H1 (cell line): Measurements from ENCODE around the gene ZBTB47. TPM values are rescaled to one million over a fixed set of nuclear protein-coding genes. Genes with fewer than 3 reads are reported as not detected.

Experiments used
- CTCF ChIA-PET: fragments of 300-600 bp; sonication (Branson Sonifier 250); formaldehyde crosslinking; loops from one replicate; lab custom pipeline; 2021; ENCODE audit not compliant: partially characterized antibody; lab: Charles Lee
- POLR2A ChIA-PET: fragments of 300-600 bp; sonication (Branson Sonifier 250); formaldehyde crosslinking; loops from one replicate; lab custom pipeline; 2021; ENCODE audit warnings: inconsistent platforms; ENCODE audit not compliant: partially characterized antibody; lab: Charles Lee
- DNase-seq, 2 experiments: peaks; one replicate each; pipeline versions ENCODE4 v3.0.0 to v3.0.0-alpha.2; 2010 to 2022; ENCODE audit warnings: low spot score in 2 of 2, low read depth in 1 of 2, mixed read lengths in 1 of 2
- FAIRE-seq: peaks from 2 replicates; lab custom pipeline; 2011; peaks lifted over from hg19 to GRCh38; lab: Jason Lieb, UNC
- H2AFZ ChIP-seq: 2 replicates; pipeline ENCODE4 v1.8.1; 2012; ENCODE audit warnings: low read length, inconsistent platforms
- H2AK5ac ChIP-seq: 2 replicates; pipeline ENCODE4 v1.6.1; 2013; ENCODE audit warnings: low read depth, low read length
- H2BK120ac ChIP-seq: replicated peaks from 2 replicates; pipeline ENCODE3; 2013; ENCODE audit warnings: low read depth, low read length, inconsistent platforms
- H2BK12ac ChIP-seq: 2 replicates; pipeline ENCODE4 v1.6.1; 2013; ENCODE audit warnings: low read depth, low read length
- H2BK15ac ChIP-seq: 2 replicates; pipeline ENCODE4 v1.6.1; 2013; ENCODE audit warnings: low read length
- H2BK20ac ChIP-seq: 2 replicates; pipeline ENCODE4 v1.6.1; 2013; ENCODE audit warnings: low read length
- H2BK5ac ChIP-seq: 2 replicates; pipeline ENCODE4 v1.6.1; 2013; ENCODE audit warnings: low read depth, low read length
- H3K14ac ChIP-seq: 2 replicates; pipeline ENCODE4 v1.6.1; 2013; ENCODE audit warnings: inconsistent platforms; ENCODE audit not compliant: insufficient read length
- H3K18ac ChIP-seq: 2 replicates; pipeline ENCODE4 v1.6.1; 2013; ENCODE audit warnings: low read length; ENCODE audit errors: extremely low read depth
- H3K23ac ChIP-seq: 2 replicates; pipeline ENCODE4 v1.6.1; 2013; ENCODE audit warnings: inconsistent platforms; ENCODE audit not compliant: insufficient read length
- H3K23me2 ChIP-seq: 2 replicates; pipeline ENCODE4 v1.6.1; 2013; ENCODE audit warnings: low read depth, low read length
- H3K27ac ChIP-seq: 2 replicates; pipeline ENCODE4 v1.6.1; 2011; ENCODE audit warnings: low read depth, low read length, inconsistent platforms
- H3K27me3 ChIP-seq, 4 experiments: replicated peaks in 1 of 4; 1 replicate in 1 of 4; 2 replicates in 3 of 4; pipeline versions ENCODE4 v1.6.1 to v1.8.1; 2011 to 2013; ENCODE audit warnings: low read length in 3 of 4, mild to moderate bottlenecking in 3 of 4, inconsistent platforms in 2 of 4, mixed read lengths in 2 of 4, moderate library complexity in 1 of 4; ENCODE audit not compliant: control insufficient read depth in 3 of 4, insufficient read depth in 3 of 4; ENCODE audit errors: extremely low read depth in 1 of 4
- H3K36me3 ChIP-seq, 4 experiments: 2 replicates each; pipeline versions ENCODE4 v1.6.1 to v1.8.1; 2011 to 2013; ENCODE audit warnings: mild to moderate bottlenecking in 4 of 4, low read length in 3 of 4, moderate library complexity in 2 of 4, control low read depth in 1 of 4, inconsistent platforms in 1 of 4; ENCODE audit not compliant: insufficient read depth in 4 of 4, control insufficient read depth in 2 of 4
- H3K4ac ChIP-seq: replicated peaks from 2 replicates; pipeline ENCODE3; 2013; ENCODE audit warnings: low read length, low read depth, mixed read lengths, inconsistent platforms; ENCODE audit not compliant: insufficient read length
- H3K4me1 ChIP-seq, 4 experiments: replicated peaks in 1 of 4; 1 replicate in 1 of 4; 2 replicates in 3 of 4; pipeline versions ENCODE4 v1.6.1 to v1.8.1; 2011 to 2013; ENCODE audit warnings: low read length in 3 of 4, inconsistent platforms in 2 of 4, mixed read lengths in 1 of 4; ENCODE audit not compliant: insufficient read depth in 4 of 4, control insufficient read depth in 3 of 4
- H3K4me2 ChIP-seq, 2 experiments: 2 replicates each; pipeline versions ENCODE4 v1.6.1 to v1.8.1; 2011 to 2013; ENCODE audit warnings: low read depth in 2 of 2, low read length in 2 of 2, control low read depth in 1 of 2, inconsistent platforms in 1 of 2, mild to moderate bottlenecking in 1 of 2; ENCODE audit not compliant: insufficient read depth in 1 of 2
- H3K4me3 ChIP-seq, 4 experiments: fragments of 200-600, 300-600 bp in 1 of 4; sonication (generic), shearing (Covaris generic), sonication (Bioruptor Twin) in 1 of 4; 2 replicates each; pipeline versions ENCODE4 v1.5.1 to v1.8.1; 2011 to 2016; ENCODE audit warnings: low read length in 4 of 4, low read depth in 3 of 4, control low read depth in 2 of 4, inconsistent platforms in 2 of 4, mild to moderate bottlenecking in 2 of 4, mixed read lengths in 1 of 4, moderate library complexity in 1 of 4; ENCODE audit not compliant: insufficient read depth in 2 of 4; ENCODE audit errors: extremely low read depth in 1 of 4
- H3K56ac ChIP-seq: replicated peaks from 2 replicates; pipeline ENCODE3; 2013; ENCODE audit warnings: low read depth, mild to moderate bottlenecking, mixed read lengths, low read length, inconsistent platforms; ENCODE audit not compliant: insufficient read length
- H3K79me1 ChIP-seq: 2 replicates; pipeline ENCODE4 v1.6.1; 2013; ENCODE audit warnings: low read depth, low read length, control low read depth
- H3K79me2 ChIP-seq, 2 experiments: 2 replicates each; pipeline versions ENCODE4 v1.6.1 to v1.8.1; 2012 to 2013; ENCODE audit warnings: low read length in 2 of 2, mild to moderate bottlenecking in 2 of 2, inconsistent platforms in 1 of 2; ENCODE audit not compliant: insufficient read depth in 2 of 2, control insufficient read depth in 1 of 2
- H3K9ac ChIP-seq, 4 experiments: replicated peaks in 1 of 4; 1 replicate in 1 of 4; 2 replicates in 3 of 4; pipeline versions ENCODE4 v1.6.1 to v1.8.1; 2011 to 2013; ENCODE audit warnings: low read depth in 3 of 4, low read length in 3 of 4, control low read depth in 2 of 4, mild to moderate bottlenecking in 2 of 4, moderate library complexity in 2 of 4, inconsistent platforms in 1 of 4; ENCODE audit errors: extremely low read depth in 1 of 4
- H3K9me3 ChIP-seq, 2 experiments: 2 replicates each; pipeline versions ENCODE4 v1.6.1 to v1.8.1; 2012 to 2013; ENCODE audit warnings: mild to moderate bottlenecking in 2 of 2, moderate library complexity in 2 of 2, control low read depth in 1 of 2, inconsistent platforms in 1 of 2, low read depth in 1 of 2, low read length in 1 of 2, mixed read lengths in 1 of 2; ENCODE audit not compliant: insufficient read depth in 2 of 2
- H4K20me1 ChIP-seq, 2 experiments: replicated peaks in 1 of 2; 2 replicates each; pipeline versions ENCODE3 to v1.8.1; 2011 to 2013; ENCODE audit warnings: inconsistent platforms in 2 of 2, low read length in 2 of 2, mild to moderate bottlenecking in 1 of 2; ENCODE audit not compliant: insufficient read depth in 2 of 2, control insufficient read depth in 1 of 2
- H4K5ac ChIP-seq: 2 replicates; pipeline ENCODE4 v1.6.1; 2013; ENCODE audit warnings: low read length, low read depth, mixed read lengths, inconsistent platforms; ENCODE audit not compliant: insufficient read length
- H4K8ac ChIP-seq: 2 replicates; pipeline ENCODE4 v1.8.0; 2013; ENCODE audit warnings: mild to moderate bottlenecking, moderate library complexity, low read length, inconsistent platforms; ENCODE audit not compliant: insufficient read depth; ENCODE audit errors: extremely low read depth
- H4K91ac ChIP-seq: replicated peaks from 2 replicates; pipeline ENCODE3; 2013; ENCODE audit warnings: low read length, mixed read lengths, inconsistent platforms; ENCODE audit not compliant: insufficient read length
- EP300 ChIP-seq, 2 experiments: IDR thresholded peaks; 1 replicate in 1 of 2; 2 replicates in 1 of 2; pipeline ENCODE4 v1.6.1; 2011 to 2012; ENCODE audit warnings: low read depth in 2 of 2, low read length in 2 of 2, mild to moderate bottlenecking in 2 of 2, borderline replicate concordance in 1 of 2, inconsistent platforms in 1 of 2, moderate library complexity in 1 of 2
- SP2 ChIP-seq: IDR thresholded peaks from 2 replicates; pipeline ENCODE4 v1.6.1; 2012; ENCODE audit warnings: mild to moderate bottlenecking, low read length, inconsistent platforms
- WGBS, 2 experiments: shearing (Covaris generic) in 1 of 2; methylation state at CpG; one replicate each; pipeline versions ENCODE4 v1.1.6 to v1.1.7; 2013 to 2015; ENCODE audit warnings: low lambda C conversion rate in 2 of 2, mixed read lengths in 2 of 2, inconsistent platforms in 1 of 2, low coverage in 1 of 2, missing lambda C conversion rate in 1 of 2; ENCODE audit not compliant: insufficient replicate concordance in 2 of 2, insufficient coverage in 1 of 2, insufficient read length in 1 of 2; ENCODE audit errors: extremely low coverage in 1 of 2, missing lambda C conversion rate in 1 of 2; 5-methylcytosine and 5-hydroxymethylcytosine counted together
- polyA plus RNA-seq, 7 experiments: library from polyadenylated mRNA; depleted of rRNA in 3 of 7; stranded (reverse) in 5 of 7; unstranded in 2 of 7; fragments of >200 nt in 5 of 7; fragments of 200-250 nt in 2 of 7; gene quantifications; 1 replicate in 5 of 7; 2 replicates in 1 of 7; 4 replicates in 1 of 7; pipeline versions ENCODE4 v1.2.1 to v1.2.3, GENCODE V29; 2011 to 2013; ENCODE audit warnings: missing spikeins in 2 of 7, mixed read lengths in 2 of 7
- total RNA-seq: library from RNA; stranded (reverse); fragmentation: NEBNext Ultra II Directional; extraction: Animal tissue kit (Norgen Biotek cat#: 25700); gene quantifications from 2 replicates; pipeline ENCODE4 v1.2.1, GENCODE V29; 2021

The ZBTB47 gene
- total and polyA plus RNA-seq, 2 of the 8 experiments (the other 6 are each of a cell fraction or from before 2014, with no cell fraction given): 2.8 to 4.1 TPM

DNA sequence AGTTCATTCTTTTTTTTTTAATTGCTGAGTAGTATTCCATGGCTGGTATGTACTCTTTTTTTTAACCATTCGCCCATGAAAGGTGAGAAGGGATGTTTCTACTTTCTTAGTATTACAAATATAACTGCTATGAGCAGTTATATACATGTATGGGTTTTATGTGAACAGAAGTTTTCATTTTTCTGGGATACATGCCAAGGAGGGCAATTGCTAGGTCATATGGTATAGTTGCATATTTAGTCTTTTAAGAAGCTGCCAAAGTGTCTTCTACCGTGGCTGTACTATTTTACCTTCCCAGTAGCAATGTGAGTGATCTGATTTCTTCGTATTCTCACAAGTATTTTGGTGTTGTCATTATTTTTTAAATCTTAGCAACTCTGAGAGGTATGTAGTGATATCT lies 20.6 kb downstream of the ZBTB47 start:
- H3K27me3 ChIP-seq: no peaks in the 10 kb centered on the region; a peak in 1 of 7 replicates
- H3K56ac ChIP-seq: no peak overlapping the region
- POLR2A ChIA-PET: no interaction called here
- WGBS, 2 experiments: 82% methylated on average over 3 of the region's 3 CpGs; no CpG with 5 or more reads in 1 of the 2 experiments
- H4K5ac ChIP-seq: no peak overlapping the region
- H3K27ac ChIP-seq: no peak overlapping the region
- H3K4ac ChIP-seq: no peak overlapping the region
- no peak overlapping the region for H3K14ac ChIP-seq
- no peak overlapping the region for H3K18ac ChIP-seq
- H3K36me3 ChIP-seq: no peaks in the 10 kb centered on the region
- FAIRE-seq (no peak), DNase-seq (no peak)
- H3K23ac ChIP-seq: no peak overlapping the region
- H2AFZ ChIP-seq: no peak overlapping the region
- no peak overlapping the region for H3K9ac ChIP-seq
- peaks cover 2 to 5% of the 10 kb centered on the region in 2 experiments; a peak in 2 of 4 replicates for H3K9me3 ChIP-seq
- no peak overlapping the region for H2BK5ac ChIP-seq
- H3K23me2 ChIP-seq: no peaks in the 10 kb centered on the region
- H3K79me1 ChIP-seq: no peaks in the 10 kb centered on the region
- no peak overlapping the region for H4K8ac ChIP-seq
- H4K20me1 ChIP-seq: no peaks in the 10 kb centered on the region
- H3K4me2 ChIP-seq: no peak overlapping the region
- no peak overlapping the region for H2AK5ac ChIP-seq
- no peak overlapping the region for H2BK120ac ChIP-seq
- H3K4me1 ChIP-seq: no peaks in the 10 kb centered on the region
- no peak overlapping the region for H2BK20ac ChIP-seq
- no peak overlapping the region for H2BK12ac ChIP-seq
- no peak overlapping the region for H4K91ac ChIP-seq
- no peaks in the 10 kb centered on the region for H3K79me2 ChIP-seq
- H2BK15ac ChIP-seq: no peak overlapping the region
- H3K4me3 ChIP-seq: no peak overlapping the region
- CTCF ChIA-PET: no interaction called here
- TF ChIP-seq EP300 (IDR thresholded peaks at IDR 0.05; ENCODE audit: borderline replicate concordance in 1 of 2, low read depth in 2 of 2, low read length in 2 of 2): no peak
- no peak for TF ChIP-seq SP2
